Measurements from ENCODE around the gene CDKL4.
"Not testable (repeated sequence)": the region's sequence is repeated elsewhere in the genome, so short reads cannot be mapped to it uniquely, and the experiment has no call there.

The CDKL4 gene

GRCh38 chr2:39138837-39139211, 104.9 kb downstream of the CDKL4 start:
- no peak overlapping the region for H3K27ac ChIP-seq (ENCODE audit: insufficient read depth, low read length, poor library complexity, severe bottlenecking)
- peaks cover 41% of the 10 kb centered on the region for H3K4me1 ChIP-seq (ENCODE audit: control insufficient read depth, insufficient read depth, low read length, poor library complexity, severe bottlenecking)
- H3K27me3 ChIP-seq (replicated peaks; ENCODE audit: control insufficient read depth, insufficient read depth, low read length, poor library complexity, severe bottlenecking), result no peaks in the 10 kb centered on the region
- no peaks in the 10 kb centered on the region for H3K9me3 ChIP-seq (ENCODE audit: control insufficient read depth, low read length)
- no peaks in the 10 kb centered on the region for H3K36me3 ChIP-seq (ENCODE audit: control insufficient read depth, insufficient read depth, low read length)
- H3K4me3 ChIP-seq (ENCODE audit: insufficient read depth, low read depth, low read length, poor library complexity, severe bottlenecking), result no peak overlapping the region
- DNase-seq, result no peak

GRCh38 chr2:39138187-39138836, 105.5 kb downstream of the CDKL4 start:
- not testable (repeated sequence) for H3K27me3 ChIP-seq (replicated peaks; ENCODE audit: control insufficient read depth, insufficient read depth, low read length, poor library complexity, severe bottlenecking); H3K9me3 ChIP-seq (ENCODE audit: control insufficient read depth, low read length); H3K36me3 ChIP-seq (ENCODE audit: control insufficient read depth, insufficient read depth, low read length); DNase-seq; H3K4me3 ChIP-seq (ENCODE audit: insufficient read depth, low read depth, low read length, poor library complexity, severe bottlenecking); H3K27ac ChIP-seq (ENCODE audit: insufficient read depth, low read length, poor library complexity, severe bottlenecking)
- H3K4me1 ChIP-seq (ENCODE audit: control insufficient read depth, insufficient read depth, low read length, poor library complexity, severe bottlenecking), result peaks cover 41% of the 10 kb centered on the region

GRCh38 chr2:39136799-39137198, 107.0 kb downstream of the CDKL4 start:
- no peak for DNase-seq
- no peak overlapping the region for H3K4me3 ChIP-seq (ENCODE audit: insufficient read depth, low read depth, low read length, poor library complexity, severe bottlenecking)
- H3K36me3 ChIP-seq (ENCODE audit: control insufficient read depth, insufficient read depth, low read length), result no peaks in the 10 kb centered on the region
- no peaks in the 10 kb centered on the region for H3K27me3 ChIP-seq (replicated peaks; ENCODE audit: control insufficient read depth, insufficient read depth, low read length, poor library complexity, severe bottlenecking)
- H3K27ac ChIP-seq (ENCODE audit: insufficient read depth, low read length, poor library complexity, severe bottlenecking), result peak overlapping the region; percentile 15
- peaks cover 27% of the 10 kb centered on the region for H3K4me1 ChIP-seq (ENCODE audit: control insufficient read depth, insufficient read depth, low read length, poor library complexity, severe bottlenecking)
- H3K9me3 ChIP-seq (ENCODE audit: control insufficient read depth, low read length), result no peaks in the 10 kb centered on the region

GRCh38 chr2:39135690-39136259, 108.0 kb downstream of the CDKL4 start:
- no peaks in the 10 kb centered on the region for H3K36me3 ChIP-seq (ENCODE audit: control insufficient read depth, insufficient read depth, low read length)
- H3K4me3 ChIP-seq (ENCODE audit: insufficient read depth, low read depth, low read length, poor library complexity, severe bottlenecking), result peak overlapping the region; percentile 1
- peaks cover 24% of the 10 kb centered on the region for H3K4me1 ChIP-seq (ENCODE audit: control insufficient read depth, insufficient read depth, low read length, poor library complexity, severe bottlenecking)
- H3K9me3 ChIP-seq (ENCODE audit: control insufficient read depth, low read length), result no peaks in the 10 kb centered on the region
- DNase-seq, result no peak
- no peaks in the 10 kb centered on the region for H3K27me3 ChIP-seq (replicated peaks; ENCODE audit: control insufficient read depth, insufficient read depth, low read length, poor library complexity, severe bottlenecking)
- H3K27ac ChIP-seq (ENCODE audit: insufficient read depth, low read length, poor library complexity, severe bottlenecking), result peak overlapping the region; percentile 35

- no peak overlapping the region for H3K27ac ChIP-seq (ENCODE audit: insufficient read depth, low read length, poor library complexity, severe bottlenecking)
- H3K27me3 ChIP-seq (replicated peaks; ENCODE audit: control insufficient read depth, insufficient read depth, low read length, poor library complexity, severe bottlenecking), result no peaks in the 10 kb centered on the region
- DNase-seq, result no peak
- no peaks in the 10 kb centered on the region for H3K9me3 ChIP-seq (ENCODE audit: control insufficient read depth, low read length)
- peaks cover 33% of the 10 kb centered on the region for H3K4me1 ChIP-seq (ENCODE audit: control insufficient read depth, insufficient read depth, low read length, poor library complexity, severe bottlenecking)
- no peak overlapping the region for H3K4me3 ChIP-seq (ENCODE audit: insufficient read depth, low read depth, low read length, poor library complexity, severe bottlenecking)
- no peaks in the 10 kb centered on the region for H3K36me3 ChIP-seq (ENCODE audit: control insufficient read depth, insufficient read depth, low read length)
Observed at GRCh38 chr2:39133215-39133851, 110.4 kb downstream of the CDKL4 start.

GRCh38 chr2:39128919-39129391, 114.8 kb downstream of the CDKL4 start:
- no peaks in the 10 kb centered on the region for H3K27me3 ChIP-seq (replicated peaks; ENCODE audit: control insufficient read depth, insufficient read depth, low read length, poor library complexity, severe bottlenecking)
- H3K27ac ChIP-seq (ENCODE audit: insufficient read depth, low read length, poor library complexity, severe bottlenecking), result peak overlapping the region; percentile 48
- H3K4me3 ChIP-seq (ENCODE audit: insufficient read depth, low read depth, low read length, poor library complexity, severe bottlenecking), result no peak overlapping the region
- no peaks in the 10 kb centered on the region for H3K9me3 ChIP-seq (ENCODE audit: control insufficient read depth, low read length)
- peak in 1 of 3 donors; percentile 35 for DNase-seq
- peaks cover 27% of the 10 kb centered on the region for H3K4me1 ChIP-seq (ENCODE audit: control insufficient read depth, insufficient read depth, low read length, poor library complexity, severe bottlenecking)
- H3K36me3 ChIP-seq (ENCODE audit: control insufficient read depth, insufficient read depth, low read length), result no peaks in the 10 kb centered on the region

- Histone ChIP-seq H3K4me1 (ENCODE audit: control insufficient read depth, insufficient read depth, low read length, poor library complexity, severe bottlenecking) (peaks cover 32% of the 10 kb centered on the region), H3K4me3 (ENCODE audit: insufficient read depth, low read depth, low read length, poor library complexity, severe bottlenecking) (no peak overlapping the region), H3K27ac (ENCODE audit: insufficient read depth, low read length, poor library complexity, severe bottlenecking) (peak overlapping the region; percentile 48), H3K36me3 (ENCODE audit: control insufficient read depth, insufficient read depth, low read length) (no peaks in the 10 kb centered on the region), H3K27me3 (replicated peaks; ENCODE audit: control insufficient read depth, insufficient read depth, low read length, poor library complexity, severe bottlenecking) (no peaks in the 10 kb centered on the region), H3K9me3 (ENCODE audit: control insufficient read depth, low read length) (no peaks in the 10 kb centered on the region)
- DNase-seq, result no peak
Observed at GRCh38 chr2:39127973-39128372, 115.8 kb downstream of the CDKL4 start.
